Hematopoietic multipotent progenitor cell treated with erythropoietin and hydrocortisone succinate and interleukin-3 and kit ligand, for 17 days (in vitro differentiated cells): ENCODE data around the gene GCFC2.
"Not testable (repeated sequence)": the region's sequence is repeated elsewhere in the genome, so short reads cannot be mapped to it uniquely, and the experiment has no call there.

Source experiments
- DNase-seq: peaks from one replicate; pipeline ENCODE4 v3.0.0-alpha.2; 2015; ENCODE audit warnings: low spot score

The GCFC2 gene

DNA sequence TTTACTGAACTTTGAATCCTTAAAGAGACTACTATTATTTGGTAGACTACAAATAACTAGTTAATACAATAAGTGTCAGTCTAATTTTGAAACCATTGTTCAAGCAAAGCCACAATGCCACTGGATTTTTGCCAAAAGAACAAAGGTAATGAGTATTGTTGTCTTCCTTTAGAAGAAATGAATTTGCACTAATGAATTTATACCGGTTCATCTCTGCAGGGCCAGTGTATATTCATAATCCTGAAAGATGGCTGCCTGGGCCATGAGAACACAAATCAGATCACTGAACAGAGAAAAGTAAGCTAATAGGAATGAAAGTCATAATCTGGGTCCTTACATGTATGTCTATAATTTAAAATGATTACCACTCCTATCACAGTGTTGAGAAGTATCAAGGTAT lies 31.2 kb downstream of the GCFC2 start:
- DNase-seq = no peak

DNA sequence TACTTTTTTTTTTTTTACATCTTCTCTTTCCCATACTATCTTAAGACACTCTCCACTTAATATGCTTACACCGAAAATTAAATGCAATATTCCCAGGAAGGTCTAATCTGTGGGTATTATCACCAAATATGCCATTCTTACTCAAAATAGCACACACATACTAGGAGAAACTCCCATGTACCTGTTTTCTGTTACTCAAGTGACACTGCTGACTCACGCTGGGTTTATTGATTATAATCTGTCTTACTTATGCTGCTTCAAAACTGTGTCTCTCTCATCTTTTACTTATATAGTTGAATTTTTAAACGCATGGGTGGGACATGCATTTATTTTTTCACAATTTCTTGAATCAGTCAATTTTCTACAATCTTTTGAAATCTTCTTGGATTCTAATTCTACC lies 34.3 kb downstream of the GCFC2 start:
- peak; percentile 14 for DNase-seq

GRCh38 chr2:75675908-75676307 lies 34.8 kb downstream of the GCFC2 start:
- no peak for DNase-seq

DNA sequence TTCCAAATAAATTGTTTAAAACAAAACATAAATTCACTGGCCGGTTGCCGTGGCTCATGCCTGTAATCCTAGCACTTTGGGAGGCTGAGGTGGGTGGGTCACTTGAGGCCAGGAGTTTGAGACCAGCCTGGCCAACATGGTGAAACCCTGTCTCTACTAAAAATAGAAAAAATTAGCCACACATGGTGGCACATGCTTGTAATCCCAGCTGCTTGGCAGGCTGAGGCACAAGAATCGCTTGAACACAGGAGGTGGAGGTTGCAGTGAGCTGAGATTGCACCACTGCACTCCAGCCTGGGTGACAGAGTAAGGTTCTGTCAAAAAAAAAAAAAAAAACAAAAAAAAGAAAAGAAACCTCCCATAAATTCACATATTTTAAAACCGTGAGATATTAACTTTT lies 35.3 kb downstream of the GCFC2 start:
- not testable (repeated sequence) for DNase-seq

- no peak for DNase-seq
These were observed 42.8 kb downstream of the GCFC2 start for GRCh38 chr2:75667884-75668283.

GRCh38 chr2:75666911-75667310 lies 43.8 kb downstream of the GCFC2 start:
- no peak for DNase-seq

GRCh38 chr2:75657798-75658197 lies 52.9 kb downstream of the GCFC2 start:
- DNase-seq = no peak

GRCh38 chr2:75656563-75656962 lies 54.2 kb downstream of the GCFC2 start:
- no peak for DNase-seq

GRCh38 chr2:75655861-75656260 lies 54.9 kb downstream of the GCFC2 start:
- no peak for DNase-seq

DNA sequence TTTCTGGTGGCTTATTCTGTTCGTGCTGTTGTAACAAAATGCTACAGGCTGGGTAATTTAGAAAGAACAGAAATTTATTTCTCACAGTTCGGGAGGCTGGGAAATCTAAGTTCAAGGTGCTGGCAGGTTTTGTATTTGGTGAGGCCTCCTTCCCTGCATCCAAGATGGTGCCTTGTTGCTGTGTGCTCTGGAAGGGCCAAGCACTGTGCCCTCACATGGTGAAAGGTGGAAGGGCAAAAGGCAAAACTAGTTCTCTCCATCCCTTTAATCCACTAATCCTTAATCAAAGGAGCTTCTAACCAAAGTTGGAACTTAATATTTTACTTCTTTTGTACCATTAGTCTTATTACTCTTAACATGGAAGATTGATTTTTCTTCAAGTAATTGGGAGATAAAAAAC lies 56.7 kb downstream of the GCFC2 start:
- no peak for DNase-seq

DNA sequence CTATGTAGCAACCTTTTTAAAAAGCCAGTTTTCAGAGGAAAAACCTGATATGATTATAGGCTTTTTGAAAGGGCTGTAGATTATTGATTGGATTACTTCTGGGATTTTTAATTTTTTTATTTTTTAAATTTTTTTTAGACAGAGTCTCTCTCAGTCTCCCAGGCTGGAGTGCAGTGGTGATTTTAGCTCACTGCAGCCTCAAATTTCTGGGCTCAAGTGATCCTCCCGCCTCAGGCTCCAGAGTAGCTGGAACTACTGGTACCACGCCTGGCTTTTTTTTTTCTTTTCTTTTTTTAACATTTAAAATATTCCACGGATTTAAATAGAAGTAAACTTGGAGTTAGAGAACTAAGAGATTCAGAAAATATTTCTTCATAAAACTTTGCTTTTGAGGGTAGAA lies 62.9 kb downstream of the GCFC2 start:
- no peak for DNase-seq

DNA sequence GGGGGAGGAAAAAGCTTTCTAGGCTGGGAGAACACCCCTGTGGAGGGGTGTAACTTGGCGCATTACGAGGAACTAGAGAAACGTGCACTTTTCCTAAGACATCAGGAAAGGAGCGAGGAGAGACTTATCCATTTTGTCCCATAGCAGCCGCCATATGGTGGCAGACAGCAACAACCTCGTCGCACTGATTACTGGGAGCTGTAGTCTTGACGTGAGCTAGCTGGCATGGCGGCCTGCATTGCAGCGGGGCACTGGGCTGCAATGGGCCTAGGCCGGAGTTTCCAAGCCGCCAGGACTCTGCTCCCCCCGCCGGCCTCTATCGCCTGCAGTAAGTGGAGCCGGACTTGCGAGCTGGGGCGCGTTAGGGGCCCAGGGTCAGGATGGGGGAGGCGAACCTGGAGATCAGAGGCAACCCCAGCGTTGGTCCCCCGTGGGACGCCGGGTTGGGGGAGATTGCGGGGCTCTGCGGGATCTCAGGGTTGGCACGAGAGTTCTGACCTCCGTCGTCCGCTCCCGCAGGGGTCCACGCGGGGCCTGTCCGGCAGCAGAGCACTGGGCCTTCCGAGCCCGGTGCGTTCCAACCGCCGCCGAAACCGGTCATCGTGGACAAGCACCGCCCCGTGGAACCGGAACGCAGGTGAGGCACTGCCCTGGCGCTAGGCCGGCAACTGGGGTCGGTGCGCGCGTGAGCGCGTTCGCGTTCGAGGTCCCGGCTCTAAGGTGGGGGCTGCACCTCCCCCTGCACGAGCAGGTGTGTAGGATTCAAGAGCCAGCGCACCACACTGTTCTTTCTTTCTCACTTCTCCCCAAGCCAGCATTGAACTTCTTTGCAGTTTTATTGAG lies 63.9 kb downstream of the GCFC2 start, which contains the start of gene MRPL19:
TSS of gene MRPL19 (plus strand) at position 201 of the 843 bp plus-strand sequence. CDS start at position 226, 25 bp downstream.
- peak; percentile 86 for DNase-seq

DNA sequence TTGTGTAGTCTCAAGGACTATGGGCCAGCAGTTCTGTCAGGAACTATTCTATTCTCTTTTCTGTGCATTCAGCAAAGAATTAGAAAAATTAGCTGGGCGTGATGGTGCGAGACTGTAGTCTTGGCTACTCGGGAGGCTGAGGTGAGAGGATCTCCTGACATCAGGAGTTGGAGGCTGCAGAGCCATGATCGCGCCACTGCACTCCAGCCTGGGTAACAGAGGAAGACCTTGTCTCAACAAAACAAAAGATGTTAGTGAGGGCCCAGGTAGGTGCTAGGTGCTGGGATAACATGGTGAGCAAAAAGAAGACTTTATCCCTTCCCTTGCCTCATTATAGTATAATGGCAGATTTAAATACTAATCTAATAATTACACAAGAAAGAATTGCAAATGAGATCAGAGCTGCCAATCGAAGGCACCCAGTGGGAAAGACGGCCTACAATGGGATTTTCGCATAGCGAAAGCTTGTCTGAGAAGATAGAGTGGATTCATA lies 64.6 kb downstream of the GCFC2 start:
- no peak for DNase-seq

DNA sequence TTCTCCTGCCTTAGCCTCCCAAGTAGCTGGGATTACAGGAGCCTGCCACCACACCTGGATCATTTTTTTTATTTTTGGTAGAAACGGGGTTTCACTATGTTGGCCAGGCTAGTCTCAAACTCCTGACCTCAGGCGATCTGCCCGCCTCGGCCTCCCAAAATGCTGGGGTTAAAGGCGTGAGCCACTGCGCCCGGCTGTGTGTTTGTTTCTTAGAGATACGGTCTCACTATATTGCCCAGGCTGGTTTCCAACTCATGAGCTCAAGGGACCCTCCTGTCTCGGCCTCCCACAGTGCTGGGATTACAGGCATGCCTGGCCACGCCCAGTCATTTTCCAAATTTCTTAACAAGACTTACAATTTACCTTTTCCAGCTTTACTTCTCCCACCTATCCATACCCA lies 65.1 kb downstream of the GCFC2 start:
- no peak for DNase-seq

DNA sequence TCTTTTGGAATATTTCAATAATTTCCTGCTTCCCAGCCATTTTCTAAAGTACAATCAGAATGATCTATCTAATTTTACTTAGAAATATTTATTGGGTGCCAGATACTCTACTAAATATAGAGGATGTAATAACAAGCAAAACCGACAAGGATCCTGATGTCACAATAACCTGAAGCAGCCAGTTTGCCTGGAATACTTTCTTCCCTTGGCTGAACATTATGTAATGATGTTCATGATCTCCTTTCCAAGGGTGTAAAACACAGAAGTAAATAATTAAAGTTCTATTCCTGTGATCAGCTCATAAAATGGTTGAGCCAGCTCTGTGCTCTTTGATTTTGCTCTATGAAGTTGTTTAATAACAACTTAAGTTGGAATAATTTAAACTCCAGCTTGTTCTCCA lies 66.7 kb downstream of the GCFC2 start:
- DNase-seq = no peak

DNA sequence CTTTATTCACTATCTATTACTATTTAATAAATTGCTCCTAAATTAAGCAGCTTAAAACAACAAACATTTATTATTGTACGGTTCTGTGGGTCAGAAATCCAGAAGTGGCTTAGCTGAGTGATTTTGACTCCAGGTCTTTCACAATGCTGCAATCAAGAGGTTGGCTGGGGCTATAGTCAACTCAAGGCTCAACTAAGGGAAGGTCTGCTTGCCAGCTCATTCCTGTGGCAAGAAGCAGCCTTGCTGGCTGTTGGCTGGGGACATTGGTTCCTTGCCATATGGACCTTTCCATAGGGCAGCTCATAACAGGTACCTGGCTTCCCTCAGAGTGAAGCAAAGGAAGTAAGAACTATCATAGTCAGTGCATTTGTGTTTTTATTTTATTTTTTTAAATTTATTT lies 69.1 kb downstream of the GCFC2 start:
- DNase-seq = no peak

- DNase-seq = peak; percentile 55
These were observed 70.0 kb downstream of the GCFC2 start for GRCh38 chr2:75640621-75641121.

DNA sequence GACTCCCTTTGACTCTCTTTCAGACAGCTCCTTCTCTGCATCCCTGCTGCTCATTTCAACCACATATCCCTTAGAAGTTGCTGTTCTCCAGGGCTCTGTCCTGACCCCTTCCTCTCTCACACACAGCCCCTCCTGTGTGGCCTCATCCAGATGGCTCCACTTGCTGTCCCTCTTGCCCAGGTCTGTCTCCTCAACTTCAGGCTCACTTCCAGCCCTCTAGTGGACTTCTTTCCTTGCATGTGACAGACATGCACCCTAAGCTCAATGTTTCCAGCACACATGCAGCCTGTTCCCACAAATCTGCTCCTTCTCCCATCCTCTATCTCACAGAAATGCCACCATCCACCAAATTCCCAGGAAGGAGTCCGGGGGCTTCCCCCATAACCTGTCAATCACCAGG lies 73.1 kb downstream of the GCFC2 start:
- DNase-seq = no peak

- no peak for DNase-seq
These were observed 75.8 kb downstream of the GCFC2 start for GRCh38 chr2:75634945-75635344.

- DNase-seq = no peak
These were observed 77.1 kb downstream of the GCFC2 start for GRCh38 chr2:75633620-75634019.

- DNase-seq = no peak
These were observed 77.9 kb downstream of the GCFC2 start for GRCh38 chr2:75632813-75633212.

DNA sequence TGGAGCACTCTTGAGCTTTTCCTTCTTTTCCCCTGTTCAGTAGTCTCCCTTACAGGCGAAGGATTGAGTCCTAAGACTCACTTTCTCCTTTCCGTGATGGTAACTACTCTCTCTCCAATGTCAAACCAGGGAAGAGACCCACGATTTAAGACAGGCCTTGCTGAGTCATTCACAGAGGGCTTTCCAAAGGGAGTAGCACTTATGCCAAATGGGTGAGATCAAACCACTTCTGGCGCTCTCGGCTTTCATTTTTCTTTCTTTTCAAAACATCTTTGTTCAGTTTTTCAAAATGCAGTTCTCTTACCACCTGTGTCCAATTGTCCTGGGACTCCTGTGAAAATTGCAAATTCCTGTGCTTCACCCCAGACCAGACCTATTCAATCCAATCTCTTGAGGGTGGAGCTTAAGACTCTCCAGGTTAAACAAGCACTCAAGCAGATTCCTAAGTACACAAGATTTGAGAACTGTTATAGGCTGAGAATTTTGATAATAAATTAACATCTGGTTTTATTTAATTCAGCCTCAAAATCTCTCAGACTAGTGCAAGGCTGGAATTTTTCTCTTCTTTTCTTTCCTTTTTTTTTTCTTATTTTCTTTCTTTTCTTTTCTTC lies 78.5 kb downstream of the GCFC2 start:
- DNase-seq = no peak

GRCh38 chr2:75627902-75628504 lies 82.7 kb downstream of the GCFC2 start:
- DNase-seq = peak; percentile 35
